IPS-15b (cell line): Measurements from ENCODE around the gene DAO.
"Not testable (repeated sequence)": the region's sequence is repeated elsewhere in the genome, so short reads cannot be mapped to it uniquely, and the experiment has no call there.

ENCODE experiments used
- H3K27me3 ChIP-seq: one replicate; pipeline ENCODE4 v1.6.1; 2013; ENCODE audit warnings: low read length; ENCODE audit not compliant: control insufficient read depth, insufficient read depth
- H3K36me3 ChIP-seq: one replicate; pipeline ENCODE4 v1.6.1; 2013; ENCODE audit warnings: low read length; ENCODE audit not compliant: control insufficient read depth, insufficient read depth
- H3K4me1 ChIP-seq: one replicate; pipeline ENCODE4 v1.6.1; 2013; ENCODE audit warnings: mild to moderate bottlenecking, low read length; ENCODE audit not compliant: control insufficient read depth, insufficient read depth
- H3K4me3 ChIP-seq: one replicate; pipeline ENCODE4 v1.5.1; 2013; ENCODE audit warnings: low read depth, low read length
- H3K9ac ChIP-seq: one replicate; pipeline ENCODE4 v1.6.1; 2013; ENCODE audit warnings: low read depth, mild to moderate bottlenecking, low read length
- H3K9me3 ChIP-seq: one replicate; pipeline ENCODE4 v1.6.1; 2013; ENCODE audit warnings: mild to moderate bottlenecking, low read length; ENCODE audit not compliant: control insufficient read depth, insufficient read depth

Gene DAO

DNA sequence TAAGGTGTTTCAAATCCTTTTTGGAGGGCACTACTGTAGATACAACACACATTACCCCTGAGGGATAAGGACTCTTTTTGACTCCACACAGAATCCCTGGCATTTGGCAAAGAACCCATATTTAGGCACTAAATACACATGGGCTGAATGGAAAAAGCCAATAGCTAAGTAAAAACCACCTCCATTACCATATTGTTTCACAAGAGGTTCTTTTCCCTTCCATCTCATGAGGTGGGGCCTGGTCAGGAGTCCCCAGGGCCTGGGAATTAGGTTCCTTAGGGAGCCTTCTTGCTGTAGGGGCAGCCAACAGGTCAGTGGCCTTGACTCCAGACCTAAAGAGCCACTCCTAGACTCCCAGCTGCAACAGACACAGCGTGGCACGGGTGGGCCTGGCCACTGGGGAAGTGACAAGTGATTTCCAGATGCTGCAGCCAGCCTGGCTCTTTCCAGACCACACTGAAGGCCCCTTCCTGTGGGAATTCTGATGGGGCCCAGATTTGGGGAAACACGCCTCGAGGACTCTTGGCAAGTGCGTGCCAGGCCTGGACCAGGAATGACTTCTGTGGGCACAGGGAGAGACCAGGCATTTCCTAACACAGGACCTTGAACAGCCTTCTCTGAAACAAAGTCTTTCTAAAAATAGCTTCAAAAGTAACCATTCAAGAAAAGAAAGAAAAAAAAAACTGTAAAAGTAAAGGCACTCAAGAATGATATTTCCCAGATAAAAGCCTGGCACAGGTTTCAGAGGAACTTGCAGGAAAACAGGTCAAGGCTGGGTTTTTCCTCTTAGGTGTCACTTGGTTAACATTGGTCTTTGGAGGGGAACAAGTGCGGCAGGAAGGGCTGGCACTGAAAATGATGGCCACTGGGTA is 40.6 kb upstream of the DAO start:
- H3K9ac ChIP-seq, result no peak overlapping the region
- H3K4me3 ChIP-seq, result no peak overlapping the region
- H3K9me3 ChIP-seq, result no peaks in the 10 kb centered on the region
- peaks cover 3% of the 10 kb centered on the region for H3K4me1 ChIP-seq
- no peaks in the 10 kb centered on the region for H3K27me3 ChIP-seq
- H3K36me3 ChIP-seq, result peaks cover 5% of the 10 kb centered on the region

GRCh38 chr12:108839890-108840230 is 40.0 kb upstream of the DAO start:
- H3K27me3 ChIP-seq, result no peaks in the 10 kb centered on the region
- no peaks in the 10 kb centered on the region for H3K9me3 ChIP-seq
- peaks cover 3% of the 10 kb centered on the region for H3K4me1 ChIP-seq
- H3K36me3 ChIP-seq, result peaks cover 2% of the 10 kb centered on the region
- no peak overlapping the region for H3K4me3 ChIP-seq
- H3K9ac ChIP-seq, result no peak overlapping the region

DNA sequence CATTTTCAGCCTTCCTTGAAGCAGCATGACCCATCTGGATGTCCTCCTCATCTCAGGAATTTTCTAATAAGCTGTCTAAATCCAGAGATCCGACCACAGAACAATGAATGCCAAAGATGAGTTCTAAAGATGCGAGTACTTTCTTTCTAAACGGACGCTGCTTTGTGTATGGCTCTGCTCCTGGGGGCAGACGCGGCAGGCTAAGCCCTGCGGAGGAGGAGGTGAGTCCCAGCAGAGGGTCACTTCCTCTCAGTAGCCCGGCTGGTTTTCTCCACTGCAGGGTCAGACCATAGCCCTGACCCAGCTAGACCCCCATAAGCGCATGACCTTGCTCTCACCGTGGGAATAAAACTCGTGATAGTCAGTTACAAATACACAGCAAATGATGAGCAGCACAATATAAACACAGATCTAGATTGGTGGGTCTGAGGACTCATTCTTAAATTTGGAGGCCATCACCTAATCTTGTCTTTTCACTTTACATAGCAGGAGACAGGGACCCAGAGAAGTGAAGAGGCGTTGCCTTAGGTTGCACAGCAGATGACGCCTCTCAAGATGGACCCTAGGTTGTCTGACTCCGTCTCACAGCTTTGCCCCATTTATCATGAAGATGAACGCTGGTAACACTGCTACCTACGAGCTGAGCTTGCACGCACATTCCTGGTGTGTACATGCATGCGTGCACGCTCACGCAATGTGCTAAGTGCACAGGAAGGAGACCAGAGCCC is 39.1 kb upstream of the DAO start:
- H3K36me3 ChIP-seq, result no peaks in the 10 kb centered on the region
- H3K9ac ChIP-seq, result no peak overlapping the region
- H3K27me3 ChIP-seq, result no peaks in the 10 kb centered on the region
- H3K4me3 ChIP-seq, result no peak overlapping the region
- H3K9me3 ChIP-seq, result no peaks in the 10 kb centered on the region
- H3K4me1 ChIP-seq, result peaks cover 3% of the 10 kb centered on the region

- not testable (repeated sequence) for H3K9ac ChIP-seq, H3K9me3 ChIP-seq, H3K36me3 ChIP-seq, H3K27me3 ChIP-seq, H3K4me3 ChIP-seq, H3K4me1 ChIP-seq
These were observed 38.1 kb upstream of the DAO start for GRCh38 chr12:108841825-108842224.

GRCh38 chr12:108842361-108842760 is 37.5 kb upstream of the DAO start:
- Histone ChIP-seq H3K9ac (no peak overlapping the region), H3K4me1 (peaks cover 3% of the 10 kb centered on the region), H3K36me3 (peaks cover 9% of the 10 kb centered on the region), H3K27me3 (no peaks in the 10 kb centered on the region), H3K4me3 (no peak overlapping the region), H3K9me3 (no peaks in the 10 kb centered on the region)

GRCh38 chr12:108843187-108843586 is 36.7 kb upstream of the DAO start:
- H3K4me3 ChIP-seq, result no peak overlapping the region
- no peak overlapping the region for H3K9ac ChIP-seq
- peaks cover 3% of the 10 kb centered on the region for H3K4me1 ChIP-seq
- H3K27me3 ChIP-seq, result no peaks in the 10 kb centered on the region
- no peaks in the 10 kb centered on the region for H3K9me3 ChIP-seq
- peaks cover 14% of the 10 kb centered on the region for H3K36me3 ChIP-seq

- no peak overlapping the region for H3K4me3 ChIP-seq
- peaks cover 3% of the 10 kb centered on the region for H3K4me1 ChIP-seq
- no peaks in the 10 kb centered on the region for H3K9me3 ChIP-seq
- no peak overlapping the region for H3K9ac ChIP-seq
- H3K27me3 ChIP-seq, result no peaks in the 10 kb centered on the region
- peaks cover 14% of the 10 kb centered on the region for H3K36me3 ChIP-seq
These were observed 34.2 kb upstream of the DAO start for GRCh38 chr12:108845696-108846095.

- Histone ChIP-seq H3K36me3 (peaks cover 14% of the 10 kb centered on the region), H3K27me3 (no peaks in the 10 kb centered on the region), H3K4me1 (no peaks in the 10 kb centered on the region), H3K9ac (no peak overlapping the region), H3K9me3 (no peaks in the 10 kb centered on the region), H3K4me3 (no peak overlapping the region)
These were observed 33.6 kb upstream of the DAO start for GRCh38 chr12:108846290-108846701.

- Histone ChIP-seq H3K9ac (no peak overlapping the region), H3K9me3 (no peaks in the 10 kb centered on the region), H3K4me1 (no peaks in the 10 kb centered on the region), H3K4me3 (no peak overlapping the region), H3K36me3 (peaks cover 14% of the 10 kb centered on the region), H3K27me3 (no peaks in the 10 kb centered on the region)
These were observed 32.2 kb upstream of the DAO start for GRCh38 chr12:108847705-108848104.

DNA sequence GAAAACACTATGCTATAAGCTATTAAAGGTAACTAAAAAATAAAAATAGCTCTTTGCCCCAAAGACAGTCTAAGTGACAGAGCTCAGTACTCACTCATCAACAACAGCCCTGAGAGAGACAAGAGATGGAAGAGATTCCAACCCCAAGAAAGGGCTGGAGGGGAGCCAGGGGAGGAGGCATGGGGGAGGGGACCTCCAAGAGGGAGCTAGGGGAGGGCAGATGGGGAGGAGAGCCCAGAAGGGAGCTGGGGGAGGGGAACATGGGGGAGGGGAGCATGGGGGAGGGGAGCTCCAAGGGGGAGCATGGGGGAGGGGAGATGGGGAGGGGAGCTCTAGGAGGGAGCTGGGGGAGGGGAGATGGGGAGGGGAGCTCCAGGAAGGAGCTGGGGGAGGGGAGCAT is 30.2 kb upstream of the DAO start:
- Histone ChIP-seq H3K36me3 (peaks cover 14% of the 10 kb centered on the region), H3K4me1 (no peaks in the 10 kb centered on the region), H3K9me3 (no peaks in the 10 kb centered on the region), H3K27me3 (no peaks in the 10 kb centered on the region), H3K9ac (no peak overlapping the region), H3K4me3 (no peak overlapping the region)

- Histone ChIP-seq H3K36me3 (peaks cover 12% of the 10 kb centered on the region), H3K9ac (no peak overlapping the region), H3K4me3 (no peak overlapping the region), H3K27me3 (no peaks in the 10 kb centered on the region), H3K4me1 (peaks cover 2% of the 10 kb centered on the region), H3K9me3 (no peaks in the 10 kb centered on the region)
These were observed 28.9 kb upstream of the DAO start for GRCh38 chr12:108850854-108851573.
